ENCODE data around the gene PARP11. TPM values are rescaled to one million over a fixed set of nuclear protein-coding genes. Genes with fewer than 3 reads are reported as not detected.

PARP11 gene
- total RNA-seq, 1 donor from 2014 or later, result 11.4 TPM

- DNase-seq (ENCODE audit: low spot score in 2 of 2) (peak in 1 of 2 donors; percentile 42), FAIRE-seq (peak; percentile 64)
These were observed 95.9 kb downstream of the PARP11 start for GRCh38 chr12:3777206-3777809.

- FAIRE-seq (no peak), DNase-seq (ENCODE audit: low spot score in 2 of 2) (no peak)
These were observed 97.7 kb downstream of the PARP11 start for GRCh38 chr12:3775385-3776035.

GRCh38 chr12:3772380-3772779 lies 100.8 kb downstream of the PARP11 start:
- no peak for DNase-seq (ENCODE audit: low spot score in 2 of 2)
- FAIRE-seq, result no peak

- DNase-seq (ENCODE audit: low spot score in 2 of 2), result no peak
- FAIRE-seq, result no peak
These were observed 101.3 kb downstream of the PARP11 start for GRCh38 chr12:3771853-3772252.

GRCh38 chr12:3770891-3771290 lies 102.3 kb downstream of the PARP11 start:
- no peak for DNase-seq (ENCODE audit: low spot score in 2 of 2)
- no peak for FAIRE-seq

- DNase-seq (ENCODE audit: low spot score in 2 of 2), result no peak
- no peak for FAIRE-seq
These were observed 104.2 kb downstream of the PARP11 start for GRCh38 chr12:3768911-3769447.

GRCh38 chr12:3761116-3761735 lies 112.0 kb downstream of the PARP11 start:
- DNase-seq (ENCODE audit: low spot score in 2 of 2) (no peak), FAIRE-seq (no peak)

GRCh38 chr12:3759878-3760277 lies 113.3 kb downstream of the PARP11 start:
- FAIRE-seq (no peak), DNase-seq (ENCODE audit: low spot score in 2 of 2) (no peak)

Other genes with a start within 250 kb of the PARP11 start
- gene CRACR2A, start 120.3 kb downstream of the PARP11 start, total RNA-seq, result 0.82 TPM